IPS DF 6.9 (cell line): ENCODE results near the gene SLC17A4.

Experiments
- DNase-seq: peaks from one replicate; pipeline ENCODE4 v3.0.0-alpha.2; 2013; ENCODE audit warnings: low read depth, low spot score
- H3K27ac ChIP-seq: one replicate; pipeline ENCODE4 v1.5.1; 2013; ENCODE audit warnings: low read length, control low read depth
- H3K27me3 ChIP-seq: 2 replicates; pipeline ENCODE4 v1.6.1; 2013; ENCODE audit warnings: mild to moderate bottlenecking, low read length; ENCODE audit not compliant: control insufficient read depth, insufficient read depth
- H3K36me3 ChIP-seq: 2 replicates; pipeline ENCODE4 v1.6.1; 2013; ENCODE audit warnings: low read length; ENCODE audit not compliant: control insufficient read depth, insufficient read depth
- H3K4me1 ChIP-seq: 2 replicates; pipeline ENCODE4 v1.6.1; 2013; ENCODE audit warnings: low read length; ENCODE audit not compliant: control insufficient read depth, insufficient read depth
- H3K4me3 ChIP-seq: 2 replicates; pipeline ENCODE4 v1.5.1; 2013; ENCODE audit warnings: mild to moderate bottlenecking, low read length
- H3K9me3 ChIP-seq: 2 replicates; pipeline ENCODE4 v1.6.1; 2013; ENCODE audit warnings: low read length, inconsistent platforms; ENCODE audit not compliant: control insufficient read depth, insufficient read depth
- WGBS: extraction: QIAGEN DNeasy Blood & Tissue Kit; methylation state at CpG from one replicate; pipeline ENCODE4 v1.1.7; 2013; ENCODE audit warnings: mixed read lengths, missing lambda C conversion rate; ENCODE audit not compliant: insufficient read length, insufficient coverage; 5-methylcytosine and 5-hydroxymethylcytosine counted together

The SLC17A4 gene

GRCh38 chr6:25750906-25751305, 3.6 kb upstream of the SLC17A4 start:
- H3K27ac ChIP-seq = no peak overlapping the region
- no peaks in the 10 kb centered on the region for H3K27me3 ChIP-seq
- no peaks in the 10 kb centered on the region for H3K36me3 ChIP-seq
- H3K4me3 ChIP-seq = no peak overlapping the region
- no peaks in the 10 kb centered on the region for H3K9me3 ChIP-seq
- DNase-seq = no peak
- H3K4me1 ChIP-seq = no peaks in the 10 kb centered on the region
- WGBS = no CpG with 5 or more reads among the region's 3 CpGs

- H3K4me3 ChIP-seq = no peak overlapping the region
Measured at GRCh38 chr6:25753079-25753478, 1.5 kb upstream of the SLC17A4 start.

GRCh38 chr6:25755483-25755882, 941 bp downstream of the SLC17A4 start:
- WGBS = no CpG with 5 or more reads among the region's 1 CpG
- H3K4me3 ChIP-seq = no peak overlapping the region
- no peak overlapping the region for H3K27ac ChIP-seq
- no peaks in the 10 kb centered on the region for H3K27me3 ChIP-seq
- H3K36me3 ChIP-seq = no peaks in the 10 kb centered on the region
- H3K9me3 ChIP-seq = no peaks in the 10 kb centered on the region
- H3K4me1 ChIP-seq = no peaks in the 10 kb centered on the region
- no peak for DNase-seq

More at GRCh38 chr6:25753079-25753478, 1.5 kb upstream of the SLC17A4 start:
- H3K27ac ChIP-seq = no peak overlapping the region
- no peak for DNase-seq
- H3K27me3 ChIP-seq = no peaks in the 10 kb centered on the region
- H3K9me3 ChIP-seq = no peaks in the 10 kb centered on the region
- no peaks in the 10 kb centered on the region for H3K36me3 ChIP-seq
- H3K4me1 ChIP-seq = no peaks in the 10 kb centered on the region

GRCh38 chr6:25756382-25757363, 2.1 kb downstream of the SLC17A4 start:
- H3K27ac ChIP-seq = no peak overlapping the region
- no peaks in the 10 kb centered on the region for H3K27me3 ChIP-seq
- H3K9me3 ChIP-seq = no peaks in the 10 kb centered on the region
- H3K36me3 ChIP-seq = no peaks in the 10 kb centered on the region
- WGBS = no CpG with 5 or more reads among the region's 9 CpGs
- DNase-seq = no peak
- H3K4me3 ChIP-seq = no peak overlapping the region
- no peaks in the 10 kb centered on the region for H3K4me1 ChIP-seq

GRCh38 chr6:25757936-25758642, 3.5 kb downstream of the SLC17A4 start:
- Histone ChIP-seq H3K4me3 (no peak overlapping the region), H3K27ac (no peak overlapping the region), H3K4me1 (no peaks in the 10 kb centered on the region), H3K36me3 (no peaks in the 10 kb centered on the region), H3K27me3 (no peaks in the 10 kb centered on the region), H3K9me3 (no peaks in the 10 kb centered on the region)
- DNase-seq = no peak
- WGBS = no CpG with 5 or more reads among the region's 6 CpGs

GRCh38 chr6:25764611-25765010, 10.1 kb downstream of the SLC17A4 start:
- H3K27ac ChIP-seq = no peak overlapping the region
- H3K27me3 ChIP-seq = no peaks in the 10 kb centered on the region
- DNase-seq = no peak
- no CpG with 5 or more reads among the region's 2 CpGs for WGBS
- no peaks in the 10 kb centered on the region for H3K4me1 ChIP-seq
- no peak overlapping the region for H3K4me3 ChIP-seq
- H3K9me3 ChIP-seq = no peaks in the 10 kb centered on the region
- no peaks in the 10 kb centered on the region for H3K36me3 ChIP-seq

GRCh38 chr6:25768566-25768965, 14.0 kb downstream of the SLC17A4 start:
- Histone ChIP-seq H3K36me3 (no peaks in the 10 kb centered on the region), H3K27ac (no peak overlapping the region), H3K27me3 (no peaks in the 10 kb centered on the region), H3K4me1 (no peaks in the 10 kb centered on the region), H3K9me3 (no peaks in the 10 kb centered on the region), H3K4me3 (no peak overlapping the region)
- 100% methylated on average over 1 of the region's 1 CpG for WGBS
- DNase-seq = no peak

- Histone ChIP-seq H3K27me3 (no peaks in the 10 kb centered on the region), H3K4me3 (no peak overlapping the region), H3K27ac (no peak overlapping the region), H3K4me1 (no peaks in the 10 kb centered on the region), H3K36me3 (no peaks in the 10 kb centered on the region), H3K9me3 (no peaks in the 10 kb centered on the region)
- no CpG with 5 or more reads among the region's 2 CpGs for WGBS
- DNase-seq = no peak
Measured at GRCh38 chr6:25769983-25770382, 15.4 kb downstream of the SLC17A4 start.

GRCh38 chr6:25774120-25774715, 19.7 kb downstream of the SLC17A4 start:
- Histone ChIP-seq H3K27me3 (no peaks in the 10 kb centered on the region), H3K27ac (no peak overlapping the region), H3K9me3 (no peaks in the 10 kb centered on the region), H3K36me3 (no peaks in the 10 kb centered on the region), H3K4me1 (no peaks in the 10 kb centered on the region), H3K4me3 (no peak overlapping the region)
- no peak for DNase-seq
- WGBS = no CpG with 5 or more reads among the region's 2 CpGs

GRCh38 chr6:25777031-25777430, 22.5 kb downstream of the SLC17A4 start:
- Histone ChIP-seq H3K36me3 (no peaks in the 10 kb centered on the region), H3K4me3 (no peak overlapping the region), H3K27ac (no peak overlapping the region), H3K4me1 (no peaks in the 10 kb centered on the region), H3K27me3 (no peaks in the 10 kb centered on the region), H3K9me3 (no peaks in the 10 kb centered on the region)
- no CpG with 5 or more reads among the region's 2 CpGs for WGBS
- DNase-seq = no peak
